Measurements from ENCODE around the gene PPP1R9A.

PPP1R9A gene

DNA sequence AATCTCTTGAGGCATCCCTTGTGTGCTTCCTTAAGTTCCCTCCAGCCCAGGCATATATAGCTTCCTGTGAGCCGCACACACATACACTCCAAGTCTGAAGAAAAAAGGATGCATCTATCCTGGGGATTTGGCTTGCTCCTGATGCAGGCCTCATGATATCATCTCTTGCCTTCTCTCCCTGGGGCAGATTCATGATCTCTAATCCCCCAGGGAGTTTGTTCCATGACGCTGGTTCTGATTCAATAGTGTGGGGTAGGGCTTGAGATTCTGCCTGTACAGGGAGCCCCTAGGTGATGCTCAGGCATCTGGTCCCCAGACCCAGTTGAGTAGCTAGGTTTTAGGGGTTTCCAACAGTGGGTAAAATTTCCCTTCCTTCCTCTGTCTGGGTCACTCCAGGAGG, 415.5 kb downstream of the PPP1R9A start:
- ATAC-seq (ENCODE audit: low read depth): no peak
- no peaks in the 10 kb centered on the region for H3K9me3 ChIP-seq (ENCODE audit: severe bottlenecking)
- peaks cover 10% of the 10 kb centered on the region for H3K27me3 ChIP-seq (ENCODE audit: insufficient read depth, poor library complexity, severe bottlenecking)
- no peaks in the 10 kb centered on the region for H3K36me3 ChIP-seq (ENCODE audit: low read depth)
- TF ChIP-seq, protein P1, sequence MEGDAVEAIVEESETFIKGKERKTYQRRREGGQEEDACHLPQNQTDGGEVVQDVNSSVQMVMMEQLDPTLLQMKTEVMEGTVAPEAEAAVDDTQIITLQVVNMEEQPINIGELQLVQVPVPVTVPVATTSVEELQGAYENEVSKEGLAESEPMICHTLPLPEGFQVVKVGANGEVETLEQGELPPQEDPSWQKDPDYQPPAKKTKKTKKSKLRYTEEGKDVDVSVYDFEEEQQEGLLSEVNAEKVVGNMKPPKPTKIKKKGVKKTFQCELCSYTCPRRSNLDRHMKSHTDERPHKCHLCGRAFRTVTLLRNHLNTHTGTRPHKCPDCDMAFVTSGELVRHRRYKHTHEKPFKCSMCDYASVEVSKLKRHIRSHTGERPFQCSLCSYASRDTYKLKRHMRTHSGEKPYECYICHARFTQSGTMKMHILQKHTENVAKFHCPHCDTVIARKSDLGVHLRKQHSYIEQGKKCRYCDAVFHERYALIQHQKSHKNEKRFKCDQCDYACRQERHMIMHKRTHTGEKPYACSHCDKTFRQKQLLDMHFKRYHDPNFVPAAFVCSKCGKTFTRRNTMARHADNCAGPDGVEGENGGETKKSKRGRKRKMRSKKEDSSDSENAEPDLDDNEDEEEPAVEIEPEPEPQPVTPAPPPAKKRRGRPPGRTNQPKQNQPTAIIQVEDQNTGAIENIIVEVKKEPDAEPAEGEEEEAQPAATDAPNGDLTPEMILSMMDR (IDR thresholded peaks at IDR 0.05; ENCODE audit: poor library complexity, severe bottlenecking): no peak
- no peak for DNase-seq (ENCODE audit: low spot score)
- no peak overlapping the region for H3K4me3 ChIP-seq (ENCODE audit: severe bottlenecking)
- no peaks in the 10 kb centered on the region for H3K4me1 ChIP-seq (ENCODE audit: insufficient read depth, poor library complexity, severe bottlenecking)
- no peak overlapping the region for H3K27ac ChIP-seq (ENCODE audit: poor library complexity, severe bottlenecking)

GRCh38 chr7:95323410-95324129, 416.2 kb downstream of the PPP1R9A start:
- ATAC-seq (ENCODE audit: low read depth) (no peak), DNase-seq (ENCODE audit: low spot score) (no peak)
- Histone ChIP-seq H3K36me3 (ENCODE audit: low read depth) (no peaks in the 10 kb centered on the region), H3K4me3 (ENCODE audit: severe bottlenecking) (no peak overlapping the region), H3K9me3 (ENCODE audit: severe bottlenecking) (no peaks in the 10 kb centered on the region), H3K27me3 (ENCODE audit: insufficient read depth, poor library complexity, severe bottlenecking) (peaks cover 10% of the 10 kb centered on the region), H3K4me1 (ENCODE audit: insufficient read depth, poor library complexity, severe bottlenecking) (no peaks in the 10 kb centered on the region), H3K27ac (ENCODE audit: poor library complexity, severe bottlenecking) (no peak overlapping the region)
- TF ChIP-seq, protein P1 (IDR thresholded peaks at IDR 0.05; ENCODE audit: poor library complexity, severe bottlenecking): no peak

DNA sequence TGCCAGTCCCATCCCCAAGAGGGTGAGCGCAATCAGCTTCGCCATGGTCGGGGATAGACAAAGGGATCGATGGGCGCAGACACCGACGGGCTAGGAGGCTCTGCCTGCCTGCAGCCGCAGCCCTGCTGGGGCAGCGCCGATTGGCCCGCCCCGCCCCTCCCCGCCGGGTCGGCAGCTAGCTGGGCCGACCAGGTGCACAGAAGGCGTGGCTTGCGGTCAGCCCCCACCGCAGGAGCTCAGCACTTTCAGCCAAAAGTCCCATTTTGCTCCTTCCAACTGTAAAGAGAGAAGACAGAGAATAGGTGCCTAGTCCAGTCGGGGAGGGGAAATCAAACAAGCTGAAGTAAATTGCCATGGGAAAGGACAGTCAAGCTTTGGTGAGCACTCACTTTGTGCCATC, 417.0 kb downstream of the PPP1R9A start, which contains the start of gene PON1:
Gene PON1, minus strand, starts transcription at position 102 of the 400 bp plus-strand sequence. Its CDS starts 57 bp downstream, at position 45.
- no peak within 1 kb of the TSS for H3K27ac ChIP-seq (ENCODE audit: poor library complexity, severe bottlenecking)
- H3K4me1 ChIP-seq (ENCODE audit: insufficient read depth, poor library complexity, severe bottlenecking): no peaks in the 10 kb centered on the region
- ATAC-seq (ENCODE audit: low read depth) (peak; percentile 36; the same call in 2 of the 3 replicates), DNase-seq (ENCODE audit: low spot score) (no peak)
- H3K9me3 ChIP-seq (ENCODE audit: severe bottlenecking): no peaks in the 10 kb centered on the region
- H3K36me3 ChIP-seq (ENCODE audit: low read depth): no peaks in the 10 kb centered on the region
- TF ChIP-seq, protein P1 (IDR thresholded peaks at IDR 0.05; ENCODE audit: poor library complexity, severe bottlenecking): no peak
- peaks cover 10% of the 10 kb centered on the region for H3K27me3 ChIP-seq (ENCODE audit: insufficient read depth, poor library complexity, severe bottlenecking)
- H3K4me3 ChIP-seq (ENCODE audit: severe bottlenecking): no peak within 1 kb of the TSS

DNA sequence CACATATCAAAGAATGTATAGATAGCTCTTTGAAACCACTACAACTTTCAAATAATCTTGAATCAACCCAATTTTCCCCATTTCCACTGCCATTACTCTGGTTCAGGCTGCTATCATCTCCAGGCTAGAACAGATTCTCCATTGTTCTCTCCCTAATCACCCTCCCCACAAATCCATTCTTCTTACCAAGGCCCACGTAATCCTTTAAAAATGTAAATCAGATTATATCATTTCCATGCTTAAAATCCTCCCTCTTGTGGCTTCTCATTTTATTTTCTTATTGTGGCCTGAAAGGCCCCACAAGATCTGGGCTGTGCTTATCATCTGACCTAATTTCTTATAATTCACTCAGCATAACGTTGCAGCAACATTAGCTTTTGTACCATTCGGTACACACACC, 420.0 kb downstream of the PPP1R9A start:
- Histone ChIP-seq H3K4me1 (ENCODE audit: insufficient read depth, poor library complexity, severe bottlenecking) (no peaks in the 10 kb centered on the region), H3K27ac (ENCODE audit: poor library complexity, severe bottlenecking) (no peak overlapping the region), H3K4me3 (ENCODE audit: severe bottlenecking) (no peak overlapping the region), H3K36me3 (ENCODE audit: low read depth) (no peaks in the 10 kb centered on the region), H3K27me3 (ENCODE audit: insufficient read depth, poor library complexity, severe bottlenecking) (peaks cover 10% of the 10 kb centered on the region), H3K9me3 (ENCODE audit: severe bottlenecking) (no peaks in the 10 kb centered on the region)
- DNase-seq (ENCODE audit: low spot score): no peak
- ATAC-seq (ENCODE audit: low read depth): no peak
- TF ChIP-seq, protein P1 (IDR thresholded peaks at IDR 0.05; ENCODE audit: poor library complexity, severe bottlenecking): no peak

All from RWPE2 (cell line).